B cell (primary cell): ENCODE data around the gene CNTN4.

Experiments
- CTCF ChIP-seq: fragments of 200-600 bp; IDR thresholded peaks from one replicate; pipeline ENCODE4 v1.8.0; 2022; ENCODE audit warnings: antibody characterized with exemption, mild to moderate bottlenecking
- EZH2 ChIP-seq: IDR thresholded peaks from 2 replicates; pipeline ENCODE4 v1.6.1; 2012; ENCODE audit warnings: borderline replicate concordance, low read depth, mild to moderate bottlenecking, moderate library complexity, low read length; ENCODE audit not compliant: insufficient read depth, poor library complexity, severe bottlenecking

- TF ChIP-seq CTCF, result no peak
- TF ChIP-seq EZH2, result no peak
Observed at GRCh38 chr3:2212206-2212605, 113.5 kb downstream of the CNTN4 start.
